H1 (cell line): ENCODE data around the gene SPOCK1. TPM values are rescaled to one million over a fixed set of nuclear protein-coding genes. Genes with fewer than 3 reads are reported as not detected.

Source experiments
- USF2 ChIP-seq: IDR thresholded peaks from 2 replicates; pipeline ENCODE4 v1.6.1; 2011; ENCODE audit warnings: low read length, improper control_type of control experiment
- polyA plus RNA-seq, 7 experiments: library from polyadenylated mRNA; depleted of rRNA in 3 of 7; stranded (reverse) in 5 of 7; unstranded in 2 of 7; fragments of >200 nt in 5 of 7; fragments of 200-250 nt in 2 of 7; gene quantifications; 1 replicate in 5 of 7; 2 replicates in 1 of 7; 4 replicates in 1 of 7; pipeline versions ENCODE4 v1.2.1 to v1.2.3, GENCODE V29; 2011 to 2013; ENCODE audit warnings: missing spikeins in 2 of 7, mixed read lengths in 2 of 7
- total RNA-seq: library from RNA; stranded (reverse); fragmentation: NEBNext Ultra II Directional; extraction: Animal tissue kit (Norgen Biotek cat#: 25700); gene quantifications from 2 replicates; pipeline ENCODE4 v1.2.1, GENCODE V29; 2021

SPOCK1 gene
- total and polyA plus RNA-seq, 2 of the 8 experiments (the other 6 are each of a cell fraction or from before 2014, with no cell fraction given), result 6.9 to 18.1 TPM

- no peak for TF ChIP-seq USF2
These were observed 92.0 kb downstream of the SPOCK1 start (continued) for GRCh38 chr5:137407090-137407489.
